Measurements from ENCODE around the gene ERBB4.
"Not testable (repeated sequence)": the region's sequence is repeated elsewhere in the genome, so short reads cannot be mapped to it uniquely, and the experiment has no call there.

Gene ERBB4

GRCh38 chr2:212107014-212107413, 431.6 kb downstream of the ERBB4 start:
- no peak overlapping the region for H3K4me3 ChIP-seq
- H3K4me2 ChIP-seq: no peak overlapping the region
- TF ChIP-seq Cebpa-rat (IDR thresholded peaks at IDR 0.05): no peak
- no peak overlapping the region for H3K9ac ChIP-seq
- H4K20me1 ChIP-seq: no peaks in the 10 kb centered on the region
- no peaks in the 10 kb centered on the region for H3K36me3 ChIP-seq
- H3K4me1 ChIP-seq: no peaks in the 10 kb centered on the region
- H3K27ac ChIP-seq: no peak overlapping the region
- peaks cover 14% of the 10 kb centered on the region for H3K9me3 ChIP-seq
- H3K27me3 ChIP-seq: no peaks in the 10 kb centered on the region

GRCh38 chr2:212106536-212106935, 432.1 kb downstream of the ERBB4 start:
- H3K9me3 ChIP-seq: peaks cover 14% of the 10 kb centered on the region
- H3K27me3 ChIP-seq, H3K9ac ChIP-seq: not testable (repeated sequence)

GRCh38 chr2:212099658-212100057, 438.9 kb downstream of the ERBB4 start:
- Histone ChIP-seq H3K4me2 (no peak overlapping the region), H3K9me3 (no peaks in the 10 kb centered on the region), H3K36me3 (no peaks in the 10 kb centered on the region), H4K20me1 (no peaks in the 10 kb centered on the region), H3K4me1 (no peaks in the 10 kb centered on the region), H3K27ac (no peak overlapping the region), H3K4me3 (no peak overlapping the region), H3K27me3 (no peaks in the 10 kb centered on the region), H3K9ac (no peak overlapping the region)
- TF ChIP-seq Cebpa-rat (IDR thresholded peaks at IDR 0.05): no peak

More at GRCh38 chr2:212106536-212106935, 432.1 kb downstream of the ERBB4 start:
- not testable (repeated sequence) for H3K4me1 ChIP-seq, H3K4me2 ChIP-seq, H3K4me3 ChIP-seq, H3K36me3 ChIP-seq, H4K20me1 ChIP-seq, H3K27ac ChIP-seq

- Histone ChIP-seq H3K9ac (no peak overlapping the region), H3K9me3 (no peaks in the 10 kb centered on the region), H3K27me3 (no peaks in the 10 kb centered on the region), H3K27ac (no peak overlapping the region), H3K4me1 (no peaks in the 10 kb centered on the region), H3K4me2 (no peak overlapping the region), H3K4me3 (no peak overlapping the region), H4K20me1 (no peaks in the 10 kb centered on the region), H3K36me3 (no peaks in the 10 kb centered on the region)
- TF ChIP-seq Cebpa-rat (IDR thresholded peaks at IDR 0.05): no peak
Measured at GRCh38 chr2:212098966-212099365, 439.6 kb downstream of the ERBB4 start.

GRCh38 chr2:212097001-212097400, 441.6 kb downstream of the ERBB4 start:
- Histone ChIP-seq H3K4me1 (no peaks in the 10 kb centered on the region), H3K9me3 (no peaks in the 10 kb centered on the region), H3K9ac (no peak overlapping the region), H3K36me3 (no peaks in the 10 kb centered on the region), H3K27me3 (no peaks in the 10 kb centered on the region), H4K20me1 (no peaks in the 10 kb centered on the region), H3K27ac (no peak overlapping the region), H3K4me2 (no peak overlapping the region), H3K4me3 (no peak overlapping the region)
- no peak for TF ChIP-seq Cebpa-rat (IDR thresholded peaks at IDR 0.05)

- Histone ChIP-seq H4K20me1 (no peaks in the 10 kb centered on the region), H3K4me3 (no peak overlapping the region), H3K9me3 (no peaks in the 10 kb centered on the region), H3K4me2 (no peak overlapping the region), H3K36me3 (no peaks in the 10 kb centered on the region), H3K4me1 (no peaks in the 10 kb centered on the region), H3K27ac (no peak overlapping the region), H3K27me3 (no peaks in the 10 kb centered on the region), H3K9ac (no peak overlapping the region)
- no peak for TF ChIP-seq Cebpa-rat (IDR thresholded peaks at IDR 0.05)
Measured at GRCh38 chr2:212089873-212090272, 448.7 kb downstream of the ERBB4 start.

GRCh38 chr2:212088353-212088752, 450.2 kb downstream of the ERBB4 start:
- no peak overlapping the region for H3K27ac ChIP-seq
- H3K4me3 ChIP-seq: no peak overlapping the region
- peak; percentile 15; the same call in 1 of the 2 replicates for TF ChIP-seq Cebpa-rat (IDR thresholded peaks at IDR 0.05)
- no peaks in the 10 kb centered on the region for H3K4me1 ChIP-seq
- no peaks in the 10 kb centered on the region for H4K20me1 ChIP-seq
- H3K4me2 ChIP-seq: no peak overlapping the region
- H3K9me3 ChIP-seq: no peaks in the 10 kb centered on the region
- no peaks in the 10 kb centered on the region for H3K36me3 ChIP-seq
- no peak overlapping the region for H3K9ac ChIP-seq
- H3K27me3 ChIP-seq: no peaks in the 10 kb centered on the region

GRCh38 chr2:212083492-212083891, 455.1 kb downstream of the ERBB4 start:
- Histone ChIP-seq H3K9ac (no peak overlapping the region), H3K27ac (no peak overlapping the region), H3K27me3 (no peaks in the 10 kb centered on the region), H3K9me3 (no peaks in the 10 kb centered on the region), H3K4me1 (no peaks in the 10 kb centered on the region), H3K4me3 (no peak overlapping the region), H3K4me2 (no peak overlapping the region), H3K36me3 (no peaks in the 10 kb centered on the region), H4K20me1 (no peaks in the 10 kb centered on the region)
- no peak for TF ChIP-seq Cebpa-rat (IDR thresholded peaks at IDR 0.05)

GRCh38 chr2:212078103-212078502, 460.5 kb downstream of the ERBB4 start:
- no peak overlapping the region for H3K4me3 ChIP-seq
- no peak overlapping the region for H3K27ac ChIP-seq
- no peaks in the 10 kb centered on the region for H4K20me1 ChIP-seq
- no peaks in the 10 kb centered on the region for H3K9me3 ChIP-seq
- H3K4me1 ChIP-seq: 0 out of 2 replicates have a peak, but pooled peaks cover 4% of the 10 kb centered on the region
- no peaks in the 10 kb centered on the region for H3K27me3 ChIP-seq
- H3K36me3 ChIP-seq: no peaks in the 10 kb centered on the region
- no peak for TF ChIP-seq Cebpa-rat (IDR thresholded peaks at IDR 0.05)
- H3K4me2 ChIP-seq: no peak overlapping the region
- no peak overlapping the region for H3K9ac ChIP-seq

- Histone ChIP-seq H3K27me3 (no peaks in the 10 kb centered on the region), H3K9ac (no peak overlapping the region), H3K27ac (no peak overlapping the region), H3K36me3 (no peaks in the 10 kb centered on the region), H3K4me1 (0 out of 2 replicates have a peak, but pooled peaks cover 4% of the 10 kb centered on the region), H3K9me3 (no peaks in the 10 kb centered on the region), H3K4me3 (no peak overlapping the region), H3K4me2 (no peak overlapping the region), H4K20me1 (no peaks in the 10 kb centered on the region)
- TF ChIP-seq Cebpa-rat (IDR thresholded peaks at IDR 0.05): no peak
Measured at GRCh38 chr2:212076456-212076855, 462.1 kb downstream of the ERBB4 start.

GRCh38 chr2:212073360-212073759, 465.2 kb downstream of the ERBB4 start:
- no peak overlapping the region for H3K4me2 ChIP-seq
- no peak overlapping the region for H3K27ac ChIP-seq
- no peaks in the 10 kb centered on the region for H3K27me3 ChIP-seq
- TF ChIP-seq Cebpa-rat (IDR thresholded peaks at IDR 0.05): no peak
- 0 out of 2 replicates have a peak, but pooled peaks cover 4% of the 10 kb centered on the region for H3K4me1 ChIP-seq
- no peaks in the 10 kb centered on the region for H3K36me3 ChIP-seq
- H3K4me3 ChIP-seq: no peak overlapping the region
- no peak overlapping the region for H3K9ac ChIP-seq
- H4K20me1 ChIP-seq: no peaks in the 10 kb centered on the region
- H3K9me3 ChIP-seq: no peaks in the 10 kb centered on the region

All from BLaER1 (cell line).